Fibroblast of villous mesenchyme (primary cell): ENCODE measurements around the gene PLBD2. TPM values are rescaled to one million over a fixed set of nuclear protein-coding genes. Genes with fewer than 3 reads are reported as not detected.

ENCODE experiments used
- DNase-seq: peaks from one replicate; pipeline ENCODE4 v3.0.0-alpha.2; 2010; ENCODE audit warnings: low read depth
- H3K4me3 ChIP-seq: 2 replicates; pipeline ENCODE4 v1.5.1; 2011; ENCODE audit warnings: low read depth, mild to moderate bottlenecking, low read length
- total RNA-seq: library from RNA; depleted of rRNA; stranded (reverse); fragments of >200 nt; gene quantifications from 2 replicates; pipeline ENCODE4 v1.2.3, GENCODE V29; 2012
- TF ChIP-seq, protein P1 (sequence below): IDR thresholded peaks from 2 replicates; pipeline ENCODE4 v1.5.1; 2012; ENCODE audit warnings: low read depth, mild to moderate bottlenecking, low read length; ENCODE audit not compliant: insufficient read depth

Gene PLBD2
- total RNA-seq, 1 donor: 27.6 TPM

DNA sequence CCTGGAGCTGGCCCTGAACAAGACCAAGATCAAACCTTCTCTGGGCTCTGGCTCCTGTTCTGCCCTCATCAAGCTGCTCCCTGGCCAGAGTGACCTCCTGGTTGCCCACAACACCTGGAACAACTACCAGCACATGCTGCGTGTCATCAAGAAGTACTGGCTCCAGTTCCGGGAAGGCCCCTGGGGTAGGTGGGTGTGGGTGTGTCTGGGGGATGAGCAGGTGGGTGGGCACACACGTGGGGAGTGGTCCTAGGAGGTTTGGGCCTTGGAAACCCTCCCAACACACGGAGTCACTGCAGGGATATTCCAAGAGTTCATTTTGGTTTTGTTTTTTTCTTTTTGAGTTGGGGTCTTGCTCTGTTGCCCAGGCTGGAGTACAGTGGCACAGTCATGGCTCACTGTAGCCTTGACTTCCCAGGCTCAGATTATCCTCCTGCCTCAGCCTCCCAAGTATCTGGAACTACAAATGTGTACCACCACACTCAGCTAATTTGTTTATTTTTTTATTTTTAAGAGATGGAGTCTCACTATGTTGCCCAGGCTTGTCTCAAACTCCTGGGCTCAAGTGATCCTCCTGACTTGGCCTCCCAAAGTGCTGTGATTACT, 16.5 kb downstream of the PLBD2 start:
- no peak overlapping the region for H3K4me3 ChIP-seq
- DNase-seq: no peak
- TF ChIP-seq, protein P1, sequence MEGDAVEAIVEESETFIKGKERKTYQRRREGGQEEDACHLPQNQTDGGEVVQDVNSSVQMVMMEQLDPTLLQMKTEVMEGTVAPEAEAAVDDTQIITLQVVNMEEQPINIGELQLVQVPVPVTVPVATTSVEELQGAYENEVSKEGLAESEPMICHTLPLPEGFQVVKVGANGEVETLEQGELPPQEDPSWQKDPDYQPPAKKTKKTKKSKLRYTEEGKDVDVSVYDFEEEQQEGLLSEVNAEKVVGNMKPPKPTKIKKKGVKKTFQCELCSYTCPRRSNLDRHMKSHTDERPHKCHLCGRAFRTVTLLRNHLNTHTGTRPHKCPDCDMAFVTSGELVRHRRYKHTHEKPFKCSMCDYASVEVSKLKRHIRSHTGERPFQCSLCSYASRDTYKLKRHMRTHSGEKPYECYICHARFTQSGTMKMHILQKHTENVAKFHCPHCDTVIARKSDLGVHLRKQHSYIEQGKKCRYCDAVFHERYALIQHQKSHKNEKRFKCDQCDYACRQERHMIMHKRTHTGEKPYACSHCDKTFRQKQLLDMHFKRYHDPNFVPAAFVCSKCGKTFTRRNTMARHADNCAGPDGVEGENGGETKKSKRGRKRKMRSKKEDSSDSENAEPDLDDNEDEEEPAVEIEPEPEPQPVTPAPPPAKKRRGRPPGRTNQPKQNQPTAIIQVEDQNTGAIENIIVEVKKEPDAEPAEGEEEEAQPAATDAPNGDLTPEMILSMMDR: no peak

DNA sequence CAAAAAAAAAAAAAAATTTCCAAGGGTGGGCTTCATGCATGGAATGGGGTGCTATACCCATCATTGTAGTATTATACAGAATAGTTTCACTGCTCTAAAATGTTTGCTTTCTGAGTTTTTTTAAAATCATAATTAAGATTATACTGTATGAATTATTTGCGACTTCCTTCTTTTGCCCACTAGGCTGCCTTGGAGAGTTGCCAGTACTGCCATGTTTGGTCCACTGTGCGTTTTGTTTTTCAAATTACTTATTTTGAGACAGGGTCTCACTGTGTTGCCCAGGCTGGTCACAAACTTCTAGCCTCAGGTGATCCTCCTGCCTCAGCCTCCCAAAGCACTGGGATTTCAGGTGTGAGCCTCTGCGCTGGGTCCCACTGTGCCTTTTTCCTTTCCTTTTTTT, 19.9 kb downstream of the PLBD2 start:
- TF ChIP-seq, protein P1: no peak
- H3K4me3 ChIP-seq: no peak overlapping the region
- no peak for DNase-seq

DNA sequence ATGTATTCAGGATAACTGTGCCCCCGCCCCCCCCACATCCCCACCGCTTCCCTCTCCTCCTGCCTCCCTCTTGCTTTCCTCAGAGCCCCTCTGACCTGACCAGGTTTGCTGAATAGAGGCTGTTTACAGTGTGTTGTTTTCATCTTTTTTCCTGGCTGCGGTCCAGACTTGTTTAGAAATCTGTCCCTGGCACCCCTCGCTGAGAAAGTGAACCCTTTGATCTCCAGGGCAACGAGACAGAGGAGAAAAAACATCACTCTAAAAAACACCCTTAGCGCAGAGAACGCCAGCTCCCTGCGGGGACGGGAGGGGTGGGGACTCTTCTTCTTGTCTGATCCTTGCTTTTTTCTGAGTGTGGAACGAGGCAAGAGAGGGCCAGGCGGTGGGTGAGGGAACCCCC, 22.8 kb downstream of the PLBD2 start:
- H3K4me3 ChIP-seq: no peak overlapping the region
- TF ChIP-seq, protein P1: no peak
- no peak for DNase-seq

DNA sequence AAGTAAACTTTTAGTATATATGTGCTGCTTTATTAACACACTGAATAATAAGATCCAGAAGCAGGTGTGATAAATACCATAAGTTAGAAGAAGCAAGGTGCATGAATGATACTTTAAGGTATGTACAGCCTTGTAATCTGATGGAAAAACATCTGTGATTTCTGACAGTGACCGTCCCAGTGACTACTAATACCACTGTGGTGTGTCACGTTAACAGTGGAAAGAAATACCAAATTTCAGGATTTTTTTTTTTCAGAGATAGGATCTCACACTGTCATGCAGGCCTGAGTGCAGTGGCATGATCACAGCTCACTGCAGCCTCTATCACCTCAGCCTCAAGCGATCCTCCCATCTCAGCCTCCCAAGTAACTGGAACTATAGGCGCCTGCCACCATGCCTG, 23.8 kb downstream of the PLBD2 start:
- TF ChIP-seq, protein P1: no peak
- no peak overlapping the region for H3K4me3 ChIP-seq
- DNase-seq: no peak

DNA sequence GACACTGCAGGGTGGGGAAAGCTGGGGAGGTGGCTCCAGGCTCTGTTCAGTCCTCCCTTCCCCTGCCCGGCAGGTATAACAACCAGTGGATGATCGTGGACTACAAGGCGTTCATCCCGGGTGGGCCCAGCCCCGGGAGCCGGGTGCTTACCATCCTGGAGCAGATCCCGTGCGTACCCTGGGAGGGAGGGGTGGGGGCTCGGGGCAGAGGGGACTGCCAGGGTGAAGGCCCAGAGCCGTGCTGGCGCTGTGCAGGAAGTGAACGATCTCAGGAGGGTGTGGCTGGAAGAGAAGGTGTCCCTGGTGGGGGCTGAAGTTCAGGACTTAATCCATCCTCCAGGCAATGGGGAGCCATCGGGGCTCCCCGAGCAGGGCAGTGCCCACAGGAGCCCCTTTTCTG, 26.4 kb downstream of the PLBD2 start:
- DNase-seq: no peak
- TF ChIP-seq, protein P1: no peak
- H3K4me3 ChIP-seq: no peak overlapping the region

DNA sequence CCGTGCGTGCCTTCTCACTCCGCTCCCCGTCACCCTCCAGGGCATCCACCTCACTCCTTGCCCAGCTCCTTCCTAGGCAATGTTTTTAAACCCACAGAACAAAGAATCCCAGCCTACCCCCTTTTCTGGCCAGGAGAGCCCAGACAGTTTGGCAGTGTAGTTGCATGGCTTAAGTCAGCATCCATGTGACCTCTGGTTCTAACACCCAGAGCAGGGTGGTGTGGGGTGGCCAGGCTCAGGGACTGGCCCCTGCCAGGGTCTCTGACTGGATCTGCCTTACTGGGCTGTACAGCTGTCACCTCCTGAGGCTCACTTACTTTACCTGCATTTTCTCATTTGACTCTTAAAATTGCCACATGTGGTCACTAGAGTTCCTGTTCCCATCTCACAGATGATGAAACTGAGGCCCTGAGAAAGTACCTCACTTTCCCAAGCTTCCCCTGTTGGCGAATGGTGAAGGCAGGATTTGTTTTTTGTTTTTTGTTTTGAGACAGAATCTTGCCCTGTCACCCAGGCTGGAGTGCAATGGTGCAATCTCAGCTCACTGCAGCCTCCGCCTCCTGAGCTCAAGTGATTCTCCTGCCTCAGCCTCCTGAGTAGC, 27.0 kb downstream of the PLBD2 start:
- DNase-seq: no peak
- no peak overlapping the region for H3K4me3 ChIP-seq
- TF ChIP-seq, protein P1: no peak
